ENCODE results near the gene LMOD1. TPM values are rescaled to one million over a fixed set of nuclear protein-coding genes. Genes with fewer than 3 reads are reported as not detected.
A peak's percentile ranks its signal among the peaks of the same experiment; 100 is the strongest.

LMOD1 gene
- polyA plus RNA-seq, 4 donors, result 4.5 to 6.0 (median 4.9) TPM

DNA sequence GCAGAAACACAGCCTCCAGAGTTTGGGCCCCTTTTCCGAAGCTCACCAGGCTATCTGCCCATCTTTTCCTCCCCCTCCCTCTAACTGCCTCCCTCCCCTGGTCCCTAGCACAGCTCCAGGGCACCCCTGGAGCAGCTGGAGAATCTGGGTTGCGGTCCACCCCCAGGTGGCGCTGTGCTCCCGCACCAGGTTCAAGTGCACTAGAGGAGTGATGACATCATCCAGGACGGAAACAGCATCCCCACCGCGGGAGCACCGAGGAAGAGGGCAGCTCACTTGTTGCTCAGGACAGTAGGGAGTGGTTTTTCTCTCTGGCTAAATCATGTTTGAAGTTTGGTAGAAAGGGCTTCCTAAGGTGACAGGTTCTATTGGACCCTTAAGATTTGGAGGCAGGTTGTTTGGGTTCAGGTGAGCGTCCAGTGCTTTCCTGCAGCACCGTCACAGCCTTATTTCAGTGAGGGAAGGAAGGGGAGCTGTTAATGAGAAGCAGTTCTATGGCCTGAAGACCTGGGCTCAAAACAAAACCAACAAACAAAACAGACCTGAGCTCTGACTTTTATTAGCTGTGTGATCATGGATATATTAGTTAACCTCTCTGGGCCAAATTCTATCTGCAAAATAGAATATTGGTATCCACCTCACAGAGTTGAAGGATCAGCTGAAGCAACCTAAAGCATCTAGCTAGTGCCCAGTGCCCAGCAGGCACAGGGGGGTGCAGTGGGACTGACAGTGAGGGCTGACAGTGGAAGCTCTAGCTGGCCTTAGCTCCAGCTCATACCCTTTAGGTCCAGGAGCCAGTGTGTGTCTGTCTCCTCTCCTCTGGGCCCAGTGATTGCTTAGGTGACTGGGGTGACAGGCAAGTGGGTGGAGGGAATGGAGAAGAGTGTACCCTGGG, 50.2 kb downstream of the LMOD1 start:
- DNase-seq (ENCODE audit: low read depth in 4 of 4, low spot score in 2 of 4), result peak in 3 of 4 donors; percentile 76 to 78 (median 77)

DNA sequence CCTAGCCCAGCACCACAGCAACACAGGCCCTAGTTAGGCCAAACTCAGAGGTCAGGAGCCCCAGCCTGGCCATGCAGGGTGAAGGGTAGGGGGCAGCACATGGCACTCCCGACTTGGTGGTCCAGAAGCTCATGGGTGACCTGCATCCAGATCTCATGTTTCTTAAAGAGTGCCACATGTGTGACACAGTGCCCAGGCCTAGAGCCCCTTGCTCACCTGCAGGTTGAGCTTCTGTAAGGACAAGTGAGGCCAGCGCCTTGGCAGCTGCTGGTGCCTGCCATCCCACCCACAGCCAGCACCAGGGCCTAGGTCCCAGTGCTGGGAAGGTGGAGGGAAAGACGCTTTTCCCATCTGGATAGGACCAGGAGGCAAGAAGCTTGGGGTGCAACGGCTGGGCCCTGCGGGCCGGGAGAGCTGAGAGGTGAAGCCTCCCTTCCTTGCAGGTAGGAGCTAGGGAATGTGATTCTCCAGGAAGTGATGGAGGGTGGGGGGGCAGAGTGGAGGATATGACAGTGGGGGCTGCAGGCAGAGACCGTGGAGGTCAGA, 51.2 kb downstream of the LMOD1 start:
- no peak for DNase-seq (ENCODE audit: low read depth in 4 of 4, low spot score in 2 of 4)

DNA sequence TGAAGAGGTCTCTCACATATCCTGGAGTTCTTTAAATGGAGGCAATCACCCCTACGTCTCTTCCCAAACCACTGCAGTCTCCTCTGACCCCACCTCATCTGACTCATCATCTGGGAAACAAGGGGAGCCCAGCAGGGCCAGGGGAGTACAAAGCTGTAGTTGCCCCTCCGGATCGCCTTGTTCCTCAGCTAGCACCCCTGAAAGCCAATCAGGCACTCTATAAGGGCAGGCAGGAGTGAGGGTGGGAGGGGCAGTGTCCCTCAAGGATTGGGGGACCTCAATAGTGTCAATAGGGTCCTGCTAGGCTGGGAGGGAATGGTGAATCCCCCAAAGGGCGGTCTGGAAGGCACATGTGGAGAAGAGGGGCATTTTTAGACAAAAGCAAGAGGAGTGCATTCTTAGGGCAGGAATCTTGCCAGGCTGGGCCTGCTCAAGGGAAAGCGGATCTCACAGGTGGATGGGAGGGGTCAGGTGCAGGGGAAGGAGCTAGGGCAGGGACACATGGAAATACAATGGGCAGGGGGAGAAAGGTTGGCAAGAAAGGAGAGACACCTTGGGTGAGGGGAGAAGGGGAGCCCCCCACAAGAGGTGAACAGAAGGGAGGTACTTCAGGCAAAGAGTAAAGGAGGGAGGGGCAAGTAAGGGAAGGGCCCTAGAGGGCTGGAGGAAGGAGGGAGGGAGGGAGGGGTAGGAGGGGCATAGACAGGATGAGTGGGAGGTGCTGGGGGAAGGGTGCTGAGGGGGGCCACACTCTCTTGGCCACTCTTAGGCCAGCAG, 51.8 kb downstream of the LMOD1 start:
- no peak for DNase-seq (ENCODE audit: low read depth in 4 of 4, low spot score in 2 of 4)

DNA sequence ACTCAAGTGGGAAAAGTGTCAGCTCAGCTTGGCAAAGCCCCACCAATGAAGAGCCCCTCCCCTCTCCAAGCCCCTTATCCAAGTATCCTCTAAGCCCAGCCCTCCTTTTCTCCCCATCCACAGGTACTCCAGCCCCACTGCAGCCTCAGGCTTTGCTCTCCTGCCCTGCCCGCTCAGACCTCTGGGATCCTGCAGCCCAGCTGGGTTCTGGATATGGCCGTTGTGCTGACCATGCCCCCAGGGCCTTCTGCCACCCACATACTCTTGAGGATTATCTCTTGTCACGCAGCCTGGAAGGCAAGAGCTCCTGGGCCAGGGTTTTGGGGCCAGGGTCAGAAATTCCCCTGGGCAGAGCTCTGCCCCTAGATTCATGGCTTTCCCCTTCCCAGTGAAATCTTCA, 52.9 kb downstream of the LMOD1 start:
- no peak for DNase-seq (ENCODE audit: low read depth in 4 of 4, low spot score in 2 of 4)

DNA sequence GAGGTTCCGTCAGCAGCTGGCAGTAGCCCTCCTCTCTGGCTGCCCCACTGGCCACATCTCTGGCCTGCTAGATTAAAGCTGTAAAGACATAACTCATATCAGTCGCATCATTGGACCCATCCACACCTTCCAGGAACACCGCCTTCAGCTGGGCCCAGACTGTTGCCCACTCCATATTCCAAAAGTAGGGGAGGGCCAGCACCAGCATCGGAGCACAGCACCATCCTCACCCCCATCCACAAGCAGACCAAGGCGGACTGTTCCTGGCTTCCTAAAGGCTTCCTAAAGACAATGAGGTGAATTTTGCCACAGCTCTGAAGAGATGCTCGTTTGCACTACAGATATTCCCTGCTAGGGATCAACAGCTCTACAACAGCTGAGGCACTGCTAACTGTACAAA, 54.1 kb downstream of the LMOD1 start:
- no peak for DNase-seq (ENCODE audit: low read depth in 4 of 4, low spot score in 2 of 4)

DNA sequence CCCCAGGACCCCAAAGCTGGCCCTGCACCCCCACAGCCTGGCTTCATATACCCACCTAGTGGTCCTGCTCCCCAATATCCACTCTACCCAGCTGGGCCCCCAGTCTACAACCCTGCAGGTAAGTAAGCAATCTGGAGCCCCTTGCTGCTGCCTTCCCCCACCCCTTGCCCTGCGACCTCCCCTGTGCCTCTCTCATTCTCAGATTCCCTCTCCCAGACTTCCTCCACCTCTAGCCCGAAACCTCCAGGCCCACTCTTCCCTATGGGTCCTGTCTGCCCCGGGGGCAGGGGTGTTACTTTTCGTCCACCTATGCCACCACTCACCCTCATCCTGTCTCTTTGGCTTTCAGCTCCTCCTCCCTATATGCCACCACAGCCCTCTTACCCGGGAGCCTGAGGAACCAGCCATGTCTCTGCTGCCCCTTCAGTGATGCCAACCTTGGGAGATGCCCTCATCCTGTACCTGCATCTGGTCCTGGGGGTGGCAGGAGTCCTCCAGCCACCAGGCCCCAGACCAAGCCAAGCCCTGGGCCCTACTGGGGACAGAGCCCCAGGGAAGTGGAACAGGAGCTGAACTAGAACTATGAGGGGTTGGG, 54.8 kb downstream of the LMOD1 start:
- DNase-seq (ENCODE audit: low read depth in 4 of 4, low spot score in 2 of 4), result no peak

DNA sequence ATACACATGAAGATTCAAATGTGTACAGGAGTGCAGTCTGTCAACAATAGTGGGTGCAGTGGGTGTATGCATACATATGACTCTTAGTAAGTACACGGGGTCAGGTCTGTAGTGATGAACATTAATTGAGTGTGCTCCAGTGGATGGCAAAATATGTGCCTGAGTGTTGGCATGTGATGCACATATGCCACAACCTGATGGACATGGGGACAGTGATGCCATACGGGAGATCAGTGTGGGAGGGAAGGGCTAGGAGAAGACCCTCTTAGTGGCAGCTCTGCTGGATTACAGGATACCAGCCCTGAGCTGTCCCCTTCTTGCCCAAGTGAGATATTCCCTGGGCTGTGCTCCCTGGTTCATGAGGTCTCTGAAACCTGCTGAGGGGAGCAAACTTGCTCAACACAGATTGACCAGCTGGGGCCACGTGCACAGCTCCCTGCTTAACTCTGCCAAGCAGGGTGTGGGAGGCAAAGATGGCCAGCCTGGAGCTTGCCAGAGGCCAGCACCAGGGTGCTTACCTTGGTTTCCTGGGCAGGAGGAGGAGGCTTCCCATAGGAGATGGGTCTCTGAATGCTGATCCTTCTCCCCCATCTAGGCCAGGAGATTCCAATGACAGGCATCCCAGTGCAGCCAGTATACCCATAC, 55.4 kb downstream of the LMOD1 start:
- no peak for DNase-seq (ENCODE audit: low read depth in 4 of 4, low spot score in 2 of 4)

DNA sequence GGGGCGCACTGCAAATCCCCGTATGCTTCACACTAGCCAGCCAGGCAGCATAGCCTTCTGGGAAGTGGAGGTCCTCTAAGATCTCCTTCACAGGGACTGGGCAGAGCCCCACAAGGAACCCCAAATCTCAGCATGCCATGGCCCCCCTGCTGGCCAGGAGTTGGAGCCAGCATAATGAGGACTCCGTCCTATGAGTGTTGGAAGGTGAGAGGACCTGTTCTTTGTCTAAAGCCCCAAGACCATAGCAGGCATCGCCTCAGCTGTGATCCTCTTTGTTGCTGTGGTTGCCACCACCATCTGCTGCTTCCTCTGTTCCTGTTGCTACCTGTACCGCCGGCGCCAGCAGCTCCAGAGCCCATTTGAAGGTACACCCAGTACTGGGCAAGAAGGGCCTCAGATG, 56.1 kb downstream of the LMOD1 start:
- no peak for DNase-seq (ENCODE audit: low read depth in 4 of 4, low spot score in 2 of 4)

DNA sequence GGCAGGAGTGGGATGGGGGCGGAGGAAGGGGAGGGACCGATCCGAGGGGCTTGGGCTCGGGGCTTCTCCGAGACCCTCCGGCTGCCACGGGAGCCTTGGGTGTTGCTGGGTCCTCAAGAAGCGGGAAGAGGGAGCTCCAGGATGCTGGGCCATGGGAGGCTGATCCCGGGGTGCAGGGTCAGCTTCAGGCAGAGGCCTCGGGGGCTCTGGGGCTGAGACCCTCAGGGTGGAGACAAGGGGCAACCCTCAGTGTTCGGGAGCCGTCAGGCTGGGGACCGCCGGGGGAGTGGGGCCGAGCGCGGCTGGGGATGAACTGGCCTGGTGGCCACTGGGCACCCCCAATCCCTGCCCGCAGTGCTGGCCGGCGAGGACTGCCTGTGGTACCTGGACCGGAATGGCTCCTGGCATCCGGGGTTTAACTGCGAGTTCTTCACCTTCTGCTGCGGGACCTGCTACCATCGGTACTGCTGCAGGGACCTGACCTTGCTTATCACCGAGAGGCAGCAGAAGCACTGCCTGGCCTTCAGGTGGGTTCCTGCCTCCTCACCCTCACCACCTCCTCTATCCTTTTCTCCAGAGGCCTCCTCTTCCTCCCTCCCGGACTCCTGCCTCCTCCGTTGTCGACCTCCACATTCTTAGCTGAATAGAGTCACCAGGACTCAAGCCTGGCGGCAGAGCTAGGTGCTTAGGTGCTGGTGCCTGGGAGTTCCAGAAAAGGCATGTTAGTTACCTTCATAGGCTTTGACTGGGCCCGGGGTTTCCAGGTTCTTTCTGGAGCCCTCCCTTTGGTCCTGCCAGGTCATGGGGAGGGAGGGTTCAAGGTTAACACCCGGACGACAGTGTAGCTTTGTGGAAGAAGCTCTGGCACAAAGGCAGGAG, 57.0 kb downstream of the LMOD1 start:
- no peak for DNase-seq (ENCODE audit: low read depth in 4 of 4, low spot score in 2 of 4)

DNA sequence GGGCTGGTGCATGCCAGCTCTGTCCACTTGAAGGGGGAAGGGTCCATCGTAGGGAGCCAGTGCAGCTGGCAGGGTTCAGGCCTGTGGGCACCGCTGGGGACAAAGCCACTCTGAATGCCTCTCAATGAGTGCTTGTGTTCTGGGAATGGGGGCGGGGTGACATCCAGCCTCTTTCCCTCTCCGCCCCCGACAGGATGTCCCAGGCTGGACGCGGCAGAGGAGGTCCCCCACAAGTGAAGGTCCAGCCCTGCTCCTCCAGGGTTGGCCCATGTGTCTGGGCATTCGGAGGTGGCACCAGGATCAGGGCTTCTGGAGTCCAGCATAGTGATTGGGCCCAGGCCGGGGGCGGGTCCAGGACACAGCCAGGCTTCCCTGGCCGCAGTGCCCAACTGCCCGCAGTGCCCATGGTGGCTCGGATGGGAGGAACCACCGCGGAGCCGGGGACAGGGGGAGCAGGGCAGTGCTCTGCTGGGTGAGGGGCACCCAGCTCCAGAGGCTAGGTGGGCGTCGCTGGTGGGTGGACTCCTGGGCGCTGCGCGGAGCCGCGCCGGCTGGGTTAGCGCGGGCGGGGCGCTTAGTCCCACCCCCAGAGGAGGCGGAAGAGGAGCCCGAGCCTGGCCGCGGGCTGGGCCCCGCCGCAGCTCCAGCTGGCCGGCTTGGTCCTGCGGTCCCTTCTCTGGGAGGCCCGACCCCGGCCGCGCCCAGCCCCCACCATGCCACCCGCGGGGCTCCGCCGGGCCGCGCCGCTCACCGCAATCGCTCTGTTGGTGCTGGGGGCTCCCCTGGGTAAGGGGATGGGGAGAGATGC, 57.9 kb downstream of the LMOD1 start, which contains the start of gene SHISA4:
SHISA4 (plus strand) TSS at position 617 of the 808 bp plus-strand sequence; CDS start at position 714, 97 bp downstream.
- peak; percentile 28 to 59 (median 47) for DNase-seq (ENCODE audit: low read depth in 4 of 4, low spot score in 2 of 4)

DNA sequence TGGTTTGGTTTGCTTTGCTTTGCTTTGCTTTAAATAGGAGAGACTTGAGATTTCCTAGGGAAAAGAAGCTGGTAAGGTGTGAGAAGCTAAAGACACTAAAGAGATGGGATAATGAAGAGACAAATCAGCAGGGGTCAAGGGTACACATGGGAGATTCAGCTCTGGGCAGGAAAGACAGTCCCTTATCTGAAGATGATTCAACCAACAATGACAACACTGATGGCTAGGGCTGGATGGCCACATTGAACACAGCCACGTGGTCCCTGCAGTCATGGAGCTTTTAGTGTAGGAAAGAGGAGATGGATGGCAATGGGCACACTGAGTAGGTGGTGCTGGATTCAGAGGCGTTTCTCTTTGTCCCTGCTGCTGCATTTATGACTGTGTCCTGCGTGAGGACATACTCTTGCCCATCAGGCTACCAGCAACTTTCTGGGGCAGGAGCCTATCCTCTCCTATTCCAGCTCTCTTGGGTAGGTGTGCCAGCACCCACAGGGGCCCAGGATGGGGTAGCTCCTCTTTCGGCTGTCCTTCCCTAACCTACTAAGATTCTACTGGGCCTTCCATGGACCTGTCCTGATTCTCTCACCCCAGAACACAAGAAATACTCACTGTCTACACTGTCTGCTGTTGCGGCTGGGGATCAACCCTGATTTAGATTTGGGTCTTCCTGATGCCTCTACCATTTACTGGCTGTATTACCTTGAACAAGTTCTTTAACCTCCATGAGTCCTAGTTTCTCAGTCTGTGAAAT, 59.1 kb downstream of the LMOD1 start:
- no peak for DNase-seq (ENCODE audit: low read depth in 4 of 4, low spot score in 2 of 4)

DNA sequence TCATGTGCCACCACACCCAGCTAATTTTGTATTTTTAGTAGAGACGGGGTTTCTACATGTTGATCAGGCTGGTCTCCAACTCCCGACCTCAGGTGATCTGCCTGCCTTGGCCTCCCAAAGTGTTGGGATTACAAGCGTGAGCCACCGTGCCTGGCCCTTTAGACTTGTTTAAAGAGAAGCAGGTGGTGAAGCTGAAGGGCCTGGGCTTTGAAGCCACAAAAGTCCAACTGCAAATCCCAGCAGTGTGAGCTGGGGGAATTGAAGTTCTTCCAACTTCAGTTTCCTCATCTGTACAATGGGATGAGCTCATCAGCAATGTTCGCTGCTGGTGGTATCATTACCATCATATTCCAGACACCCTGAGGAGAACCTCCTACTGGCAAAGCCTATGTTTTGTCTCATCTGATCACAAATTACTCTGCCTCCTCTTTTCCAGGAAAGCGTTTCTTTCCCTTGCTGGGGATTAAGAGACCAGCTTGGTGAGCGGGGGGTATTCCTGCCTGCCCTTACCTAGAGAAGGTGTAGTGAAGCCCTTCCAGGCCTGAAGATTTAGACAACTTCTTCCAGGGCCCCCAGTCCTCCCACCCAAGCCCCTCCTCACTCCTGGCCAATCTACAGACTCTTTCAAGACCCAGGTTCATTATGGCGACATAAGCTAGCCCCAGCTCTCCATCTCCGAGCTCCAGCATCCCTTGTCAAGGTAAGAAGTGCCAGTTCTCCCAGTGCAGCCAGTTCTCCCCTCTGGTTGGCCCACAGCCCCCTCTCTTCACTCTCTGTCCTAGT, 60.1 kb downstream of the LMOD1 start:
- DNase-seq (ENCODE audit: low read depth in 4 of 4, low spot score in 2 of 4), result no peak

DNA sequence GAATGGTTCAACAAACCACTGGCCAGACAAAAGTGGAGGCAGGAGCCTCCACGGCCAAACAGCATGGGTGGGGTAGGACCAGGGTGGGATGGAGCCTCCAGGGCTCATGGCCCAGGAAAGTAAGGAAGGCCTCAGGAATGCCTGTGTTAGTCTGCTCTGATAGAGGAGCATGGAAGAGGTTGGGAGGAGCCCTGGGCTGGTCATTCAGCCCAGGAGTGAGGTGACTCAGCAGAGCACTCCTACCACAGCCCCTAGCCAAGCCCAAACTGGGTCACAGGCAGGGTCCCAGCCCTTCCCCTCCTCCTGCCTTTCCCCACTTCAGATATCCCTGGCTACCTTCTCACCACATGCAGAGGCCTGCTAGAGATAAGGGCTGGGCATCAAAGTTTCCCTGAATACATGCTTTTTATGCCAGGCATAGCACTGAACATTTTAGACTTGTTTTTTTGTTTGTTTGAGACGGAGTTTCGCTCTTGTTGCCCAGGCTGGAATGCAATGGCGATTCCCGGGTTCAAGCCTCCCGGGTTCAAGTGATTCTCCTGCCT, 60.7 kb downstream of the LMOD1 start:
- DNase-seq (ENCODE audit: low read depth in 4 of 4, low spot score in 2 of 4), result no peak

DNA sequence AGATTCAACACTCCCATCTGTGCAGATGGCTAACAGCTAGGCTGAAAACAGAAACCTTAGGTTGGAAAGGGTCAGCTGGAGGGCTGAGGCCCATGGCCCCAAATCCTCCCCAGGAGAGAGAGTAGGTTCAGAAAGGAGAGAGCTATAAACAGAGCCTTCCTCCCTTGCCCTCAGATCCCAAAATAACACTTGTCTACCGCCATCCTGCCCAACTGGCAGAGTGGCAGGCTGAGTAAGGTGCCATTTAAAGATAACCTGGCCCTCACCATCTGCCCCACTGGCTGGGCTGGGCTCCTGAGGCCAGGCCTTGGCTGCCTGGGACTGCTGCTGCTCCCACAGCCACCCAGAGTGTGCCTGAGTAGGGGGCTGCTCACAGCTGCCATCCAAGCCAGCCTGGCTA, 61.9 kb downstream of the LMOD1 start:
- no peak for DNase-seq (ENCODE audit: low read depth in 4 of 4, low spot score in 2 of 4)

DNA sequence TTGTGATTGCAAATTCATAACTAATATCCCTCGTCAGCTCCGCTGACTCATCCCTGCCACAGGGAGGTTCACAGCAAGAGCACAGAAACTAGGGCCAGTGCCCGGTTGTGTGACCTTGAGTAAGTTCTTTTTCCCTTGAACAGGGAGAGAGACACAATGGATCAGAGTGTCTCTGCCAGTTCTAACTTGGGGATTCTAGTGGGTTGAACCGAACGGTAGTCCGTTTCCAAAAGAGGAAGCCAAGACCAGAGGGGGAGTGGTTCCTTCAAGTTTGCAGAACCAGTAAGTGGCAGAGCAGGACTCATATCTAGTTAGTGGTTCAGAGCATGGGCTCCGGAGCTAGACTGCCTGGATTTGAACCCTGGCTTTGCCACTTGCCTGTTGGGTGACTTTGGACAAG, 62.6 kb downstream of the LMOD1 start:
- no peak for DNase-seq (ENCODE audit: low read depth in 4 of 4, low spot score in 2 of 4)

DNA sequence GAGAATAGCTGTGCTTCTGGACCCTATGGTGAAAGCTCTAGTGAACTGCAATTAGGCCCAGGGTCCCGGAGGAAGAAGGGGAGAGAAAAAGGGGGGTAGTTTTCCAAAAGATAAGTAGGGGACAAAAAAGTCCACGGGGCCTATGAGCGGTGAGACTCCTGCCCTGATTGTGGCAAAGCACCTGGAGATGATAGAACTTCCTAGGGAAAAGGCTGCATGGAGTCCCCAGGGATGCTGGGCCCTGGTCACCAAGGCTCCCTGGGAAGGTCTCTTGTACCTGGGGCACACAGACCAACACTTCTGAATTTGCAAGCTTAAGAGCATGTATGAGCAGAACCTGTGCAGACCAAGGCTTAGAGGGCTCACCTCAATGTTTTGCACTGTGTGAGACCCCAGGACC, 63.1 kb downstream of the LMOD1 start:
- DNase-seq (ENCODE audit: low read depth in 4 of 4, low spot score in 2 of 4), result no peak

DNA sequence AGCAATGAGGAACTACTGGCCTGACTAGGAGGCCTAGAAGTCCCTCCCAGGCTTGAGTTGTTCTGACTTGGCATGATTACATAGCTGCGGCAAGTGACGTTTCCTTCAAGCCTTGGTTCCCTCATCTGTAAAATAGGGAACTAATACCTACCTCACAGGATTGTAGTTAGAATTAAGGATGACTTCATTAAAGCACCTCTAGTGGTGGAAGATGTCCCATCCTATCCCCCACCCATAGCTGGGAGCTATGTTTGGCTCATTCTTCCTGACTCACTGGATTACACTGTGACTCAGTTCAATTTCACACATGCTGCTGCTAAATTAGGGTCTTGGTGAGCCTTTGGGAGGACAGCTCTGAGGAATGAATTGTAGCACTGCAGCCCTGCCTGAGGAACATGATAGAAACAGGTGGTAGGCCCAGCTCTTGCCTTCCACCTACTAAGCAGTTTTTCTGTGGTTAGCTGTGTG, 63.6 kb downstream of the LMOD1 start:
- DNase-seq (ENCODE audit: low read depth in 4 of 4, low spot score in 2 of 4), result no peak

Measured in left renal cortex interstitium (tissue), 4 donors.